Activated B cell treated with CpG ODN at 0.5 μM for 24 hours (primary cell): ENCODE results near the gene TRPM7. TPM values are rescaled to one million over a fixed set of nuclear protein-coding genes. Genes with fewer than 3 reads are reported as not detected.

Experiments used
- ATAC-seq: fragments of 200-7000 bp; cut with Tn5 transposase; one replicate; pipeline ENCODE4 v1.10.0; 2021; ENCODE audit warnings: low read depth, mild to moderate bottlenecking, moderate library complexity
- CTCF ChIA-PET: fragments of 350-600 bp; sonication (Branson Sonifier 250); formaldehyde crosslinking; loops from one replicate; lab custom pipeline; 2021; ENCODE audit warnings: antibody characterized with exemption; lab: Charles Lee
- POLR2A ChIA-PET: fragments of 350-600 bp; sonication (Branson Sonifier 250); formaldehyde crosslinking; loops from one replicate; lab custom pipeline; 2021; ENCODE audit warnings: antibody characterized with exemption; lab: Charles Lee
- DNase-seq: peaks from one replicate; pipeline ENCODE4 v3.0.0; 2022
- H3K27ac Mint-ChIP-seq: one replicate; pipeline ENCODE4 v1.8.0; 2020; ENCODE audit warnings: mixed read lengths
- H3K27me3 Mint-ChIP-seq: one replicate; pipeline ENCODE4 v1.8.0; 2021; ENCODE audit warnings: mixed read lengths
- H3K36me3 Mint-ChIP-seq: one replicate; pipeline ENCODE4 v1.8.0; 2021; ENCODE audit warnings: low read depth, mixed read lengths
- H3K4me1 Mint-ChIP-seq: one replicate; pipeline ENCODE4 v1.8.0; 2021; ENCODE audit warnings: mixed read lengths
- H3K4me3 Mint-ChIP-seq: one replicate; pipeline ENCODE4 v1.8.0; 2020; ENCODE audit warnings: mild to moderate bottlenecking, mixed read lengths
- H3K9me3 Mint-ChIP-seq: one replicate; pipeline ENCODE4 v1.8.0; 2020; ENCODE audit warnings: mixed read lengths
- CTCF ChIP-seq: fragments of 200-600 bp; IDR thresholded peaks from one replicate; pipeline ENCODE4 v1.8.0; 2022; ENCODE audit warnings: antibody characterized with exemption, mild to moderate bottlenecking
- intact Hi-C: fragments of 100-400 bp; cut with micrococcal nuclease; formaldehyde crosslinking; loops from one replicate; pipeline ENCODE4 v1.15.1; 2024
- total RNA-seq: library from RNA; stranded (reverse); gene quantifications from 2 replicates; pipeline ENCODE4 v1.2.3, GENCODE V29; 2022

TRPM7 gene
- total RNA-seq, 1 donor from 2014 or later = 64.7 TPM

- Mint-ChIP-seq H3K4me1 (no peaks in the 10 kb centered on the region), H3K36me3 (peaks cover 50% of the 10 kb centered on the region), H3K27ac (no peak overlapping the region), H3K9me3 (no peaks in the 10 kb centered on the region), H3K27me3 (no peaks in the 10 kb centered on the region), H3K4me3 (no peak overlapping the region)
- intact Hi-C loops = no loop called here
- ATAC-seq (no peak), DNase-seq (no peak)
- ChIA-PET CTCF (no interaction called here), POLR2A (interaction anchor here (0.7 kb wide), 1 partner anchor 123 kb away, joined by 4 read pairs; no protein-coding TSS in a partner anchor)
- TF ChIP-seq CTCF = no peak
Observed at GRCh38 chr15:50562735-50563640, 123.6 kb downstream of the TRPM7 start.

GRCh38 chr15:50558012-50558411 is 128.6 kb downstream of the TRPM7 start:
- H3K27me3 Mint-ChIP-seq = no peaks in the 10 kb centered on the region
- no peak for TF ChIP-seq CTCF
- intact Hi-C loops = no loop called here
- CTCF ChIA-PET = no interaction called here
- no peaks in the 10 kb centered on the region for H3K4me1 Mint-ChIP-seq
- POLR2A ChIA-PET = no interaction called here
- no peaks in the 10 kb centered on the region for H3K9me3 Mint-ChIP-seq
- peaks cover 37% of the 10 kb centered on the region for H3K36me3 Mint-ChIP-seq
- H3K4me3 Mint-ChIP-seq = no peak overlapping the region
- no peak for ATAC-seq
- no peak overlapping the region for H3K27ac Mint-ChIP-seq
- no peak for DNase-seq

- CTCF ChIA-PET = no interaction called here
- Mint-ChIP-seq H3K27ac (no peak overlapping the region), H3K9me3 (no peaks in the 10 kb centered on the region), H3K27me3 (no peaks in the 10 kb centered on the region), H3K4me3 (no peak overlapping the region), H3K4me1 (peaks cover 2% of the 10 kb centered on the region), H3K36me3 (peaks cover 28% of the 10 kb centered on the region)
- no peak for DNase-seq
- intact Hi-C loops = no loop called here
- no peak for ATAC-seq
- POLR2A ChIA-PET = no interaction called here
- TF ChIP-seq CTCF = no peak
Observed at GRCh38 chr15:50556642-50557371, 129.8 kb downstream of the TRPM7 start.

- Mint-ChIP-seq H3K4me1 (peaks cover 2% of the 10 kb centered on the region), H3K36me3 (peaks cover 8% of the 10 kb centered on the region), H3K27me3 (no peaks in the 10 kb centered on the region), H3K27ac (no peak overlapping the region), H3K9me3 (no peaks in the 10 kb centered on the region), H3K4me3 (no peak overlapping the region)
- ATAC-seq (no peak), DNase-seq (no peak)
- ChIA-PET CTCF (no interaction called here), POLR2A (interaction anchor here (0.6 kb wide), 1 partner anchor 213 kb away, joined by 8 read pairs; the partner anchor contains the start of gene SPPL2A)
- intact Hi-C loops = no loop called here
- no peak for TF ChIP-seq CTCF
Observed at GRCh38 chr15:50552238-50552637, 134.4 kb downstream of the TRPM7 start.

- no peaks in the 10 kb centered on the region for H3K9me3 Mint-ChIP-seq
- CTCF ChIA-PET = no interaction called here
- peaks cover 2% of the 10 kb centered on the region for H3K4me1 Mint-ChIP-seq
- POLR2A ChIA-PET = no interaction called here
- intact Hi-C loops = no loop called here
- DNase-seq = no peak
- no peaks in the 10 kb centered on the region for H3K36me3 Mint-ChIP-seq
- H3K4me3 Mint-ChIP-seq = no peak overlapping the region
- TF ChIP-seq CTCF = no peak
- no peaks in the 10 kb centered on the region for H3K27me3 Mint-ChIP-seq
- no peak for ATAC-seq
- H3K27ac Mint-ChIP-seq = no peak overlapping the region
Observed at GRCh38 chr15:50549326-50549725, 137.3 kb downstream of the TRPM7 start.
